HepG2 (cell line): ENCODE measurements around the gene RGP1. TPM values are rescaled to one million over a fixed set of nuclear protein-coding genes. Genes with fewer than 3 reads are reported as not detected.

ENCODE experiments used
- FOXP1 ChIP-seq, 2 experiments: fragments of 450-650 bp in 1 of 2; IDR thresholded peaks; 2 replicates each; pipeline ENCODE4 v1.6.1; 2017 to 2018; ENCODE audit warnings: antibody characterized with exemption in 1 of 2
- HHEX ChIP-seq: IDR thresholded peaks from 2 replicates; pipeline ENCODE4 v1.6.1; 2016; ENCODE audit warnings: control low read depth
- KLF12 ChIP-seq: sonication (generic); formaldehyde crosslinking; IDR thresholded peaks from 2 replicates; pipeline ENCODE4 v1.4.0; 2020; ENCODE audit warnings: missing genetic modification reagents, borderline replicate concordance
- KLF13 ChIP-seq: sonication (generic); formaldehyde crosslinking; IDR thresholded peaks from 2 replicates; pipeline ENCODE4 v1.4.0; 2020; ENCODE audit warnings: mild to moderate bottlenecking, missing genetic modification reagents
- KLF16 ChIP-seq, 2 experiments: sonication (generic) in 1 of 2; formaldehyde crosslinking in 1 of 2; IDR thresholded peaks; 2 replicates each; pipeline versions ENCODE4 v1.6.1 to v1.8.0; 2016 to 2023; ENCODE audit warnings: missing genetic modification reagents in 2 of 2, missing compliant biosample characterization in 1 of 2
- NR1H2 ChIP-seq: sonication (generic); formaldehyde crosslinking; IDR thresholded peaks from 2 replicates; pipeline ENCODE4 v1.8.1; 2022; ENCODE audit warnings: low read depth, missing genetic modification reagents, borderline replicate concordance
- RBFOX2 ChIP-seq: fragments of 200-400 bp; formaldehyde crosslinking; IDR thresholded peaks from 2 replicates; pipeline ENCODE4 v1.6.1; 2017; ENCODE audit warnings: low read depth, mild to moderate bottlenecking, low read length
- REPIN1 ChIP-seq: sonication (generic); formaldehyde crosslinking; IDR thresholded peaks from 2 replicates; pipeline ENCODE4 v1.8.0; 2022; ENCODE audit warnings: missing genetic modification reagents, low read depth, mild to moderate bottlenecking, borderline replicate concordance
- RNF2 ChIP-seq: fragments of 450-650 bp; conservative IDR thresholded peaks from 2 replicates; pipeline ENCODE4 v1.6.1; 2016; ENCODE audit warnings: low read depth
- SKI ChIP-seq: fragments of 450-650 bp; IDR thresholded peaks from one replicate; pipeline ENCODE4 v1.6.1; 2018; ENCODE audit warnings: mild to moderate bottlenecking; ENCODE audit not compliant: partially characterized antibody
- ZNF367 ChIP-seq: sonication (generic); formaldehyde crosslinking; IDR thresholded peaks from 2 replicates; pipeline ENCODE4 v1.4.0; 2020; ENCODE audit warnings: missing genetic modification reagents, borderline replicate concordance
- ZNF839 ChIP-seq: sonication (generic); formaldehyde crosslinking; IDR thresholded peaks from 2 replicates; pipeline ENCODE4 v1.4.0; 2020; ENCODE audit warnings: missing genetic modification reagents, mild to moderate bottlenecking, borderline replicate concordance
- polyA plus RNA-seq, 8 experiments: library from polyadenylated mRNA; depleted of rRNA in 3 of 8; stranded (reverse) in 7 of 8; unstranded in 1 of 8; fragments of >200 nt; fragmentation: Illumina TruSeq in 4 of 8; extraction: Trizol in 4 of 8; gene quantifications; 2 replicates each; pipeline versions ENCODE4 v1.2.1 to v1.2.3, GENCODE V29; 2011 to 2016; ENCODE audit warnings: low read depth in 4 of 8, missing spikeins in 1 of 8, mixed read lengths in 1 of 8; ENCODE audit not compliant: insufficient read depth in 1 of 8
- total RNA-seq, 5 experiments: library from RNA; depleted of rRNA; stranded (reverse); fragments of >200 nt; fragmentation: Illumina TruSeq; extraction: Trizol; gene quantifications; 2 replicates each; pipeline ENCODE4 v1.2.3, GENCODE V29; 2016; ENCODE audit warnings: low read depth in 1 of 5
- TF ChIP-seq, protein P1 (sequence below): sonication (generic); formaldehyde crosslinking; IDR thresholded peaks from 2 replicates; pipeline ENCODE4 v1.5.0; 2020; ENCODE audit warnings: mild to moderate bottlenecking, missing genetic modification reagents, borderline replicate concordance
- TF ChIP-seq, protein P2 (sequence below): sonication (generic); formaldehyde crosslinking; IDR thresholded peaks from 2 replicates; pipeline ENCODE4 v1.5.1; 2020; ENCODE audit warnings: mild to moderate bottlenecking, missing genetic modification reagents, moderate library complexity
- TF ChIP-seq, protein P3 (sequence below): IDR thresholded peaks from 2 replicates; pipeline ENCODE4 v1.6.1; 2016; ENCODE audit warnings: missing compliant biosample characterization, missing genetic modification reagents, borderline replicate concordance
- TF ChIP-seq, protein P4 (sequence below): sonication (generic); formaldehyde crosslinking; conservative IDR thresholded peaks from 2 replicates; pipeline ENCODE4 v1.4.0; 2020; ENCODE audit warnings: missing genetic modification reagents
- TF ChIP-seq, protein P5 (sequence below): sonication (generic); formaldehyde crosslinking; IDR thresholded peaks from 2 replicates; pipeline ENCODE4 v1.4.0; 2020; ENCODE audit warnings: low read depth, mild to moderate bottlenecking, missing genetic modification reagents
- TF ChIP-seq, protein P6 (sequence below): IDR thresholded peaks from 2 replicates; pipeline ENCODE4 v1.6.1; 2016; ENCODE audit warnings: low read depth
- TF ChIP-seq, protein P7 (sequence below): IDR thresholded peaks from 2 replicates; pipeline ENCODE4 v1.6.1; 2016

RGP1 gene
- total and polyA plus RNA-seq, 2 of the 13 experiments (the other 11 are each of a cell fraction or from before 2014, with no cell fraction given) = 12.7 to 21.0 TPM

DNA sequence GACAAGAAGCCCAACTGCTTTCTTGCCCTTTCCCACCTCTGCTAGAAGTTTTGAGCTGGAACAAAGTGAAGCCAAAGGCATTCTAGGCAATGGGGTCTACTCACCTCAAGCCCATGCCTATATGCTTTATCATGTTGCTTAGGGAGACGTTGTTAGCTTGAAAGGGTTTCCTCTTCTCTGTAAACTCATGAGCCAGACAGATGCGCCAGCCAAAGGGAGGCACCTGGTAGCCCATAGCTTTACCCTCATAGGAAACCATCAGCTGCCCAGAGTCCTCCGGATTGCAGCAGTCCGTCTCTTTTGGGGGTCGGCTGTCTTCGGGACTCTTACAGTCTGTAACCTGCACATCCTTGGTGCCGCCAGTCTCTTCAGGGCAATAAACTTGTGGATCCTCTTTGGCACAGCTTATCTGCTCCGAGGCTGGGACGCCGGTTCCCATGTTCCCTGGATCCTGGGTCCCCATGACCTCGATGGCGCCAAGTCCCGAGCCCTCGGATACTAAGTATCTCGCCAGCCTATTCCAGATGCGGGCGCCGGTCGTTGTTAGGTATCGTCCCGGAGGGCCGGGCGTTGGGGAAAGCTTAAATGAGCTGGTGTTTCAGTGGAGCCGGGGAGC, 737 bp upstream of the RGP1 start (continued):
- TF ChIP-seq, protein P1, sequence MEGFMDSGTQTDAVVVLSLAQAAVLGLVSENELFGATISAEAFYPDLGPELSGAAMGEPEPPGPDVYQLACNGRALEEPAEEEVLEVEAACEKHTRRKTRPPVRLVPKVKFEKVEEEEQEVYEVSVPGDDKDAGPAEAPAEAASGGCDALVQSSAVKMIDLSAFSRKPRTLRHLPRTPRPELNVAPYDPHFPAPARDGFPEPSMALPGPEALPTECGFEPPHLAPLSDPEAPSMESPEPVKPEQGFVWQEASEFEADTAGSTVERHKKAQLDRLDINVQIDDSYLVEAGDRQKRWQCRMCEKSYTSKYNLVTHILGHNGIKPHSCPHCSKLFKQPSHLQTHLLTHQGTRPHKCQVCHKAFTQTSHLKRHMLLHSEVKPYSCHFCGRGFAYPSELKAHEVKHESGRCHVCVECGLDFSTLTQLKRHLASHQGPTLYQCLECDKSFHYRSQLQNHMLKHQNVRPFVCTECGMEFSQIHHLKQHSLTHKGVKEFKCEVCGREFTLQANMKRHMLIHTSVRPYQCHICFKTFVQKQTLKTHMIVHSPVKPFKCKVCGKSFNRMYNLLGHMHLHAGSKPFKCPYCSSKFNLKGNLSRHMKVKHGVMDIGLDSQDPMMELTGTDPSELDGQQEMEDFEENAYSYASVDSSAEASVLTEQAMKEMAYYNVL (CRISPR knock-in tag) = no peak
- TF ChIP-seq FOXP1 (IDR thresholded peaks at IDR 0.05) (no peak), FOXP1 (CRISPR knock-in tag; IDR thresholded peaks at IDR 0.05) (no peak), RBFOX2 (no peak), ZNF839 (CRISPR knock-in tag) (0 out of 2 replicates have a peak, but pooled peaks have one; percentile 36), RNF2 (no peak), ZNF367 (CRISPR knock-in tag) (0 out of 2 replicates have a peak, but pooled peaks have one; percentile 29), REPIN1 (no peak; the same call in 1 of the 2 replicates), KLF16 (CRISPR knock-in tag; IDR thresholded peaks at IDR 0.05) (no peak), NR1H2 (CRISPR knock-in tag) (no peak), KLF13 (CRISPR knock-in tag) (0 out of 2 replicates have a peak, but pooled peaks have one; percentile 35), HHEX (CRISPR knock-in tag) (no peak), KLF12 (CRISPR knock-in tag) (0 out of 2 replicates have a peak, but pooled peaks have one; percentile 40), SKI (no peak)
- TF ChIP-seq, protein P2, sequence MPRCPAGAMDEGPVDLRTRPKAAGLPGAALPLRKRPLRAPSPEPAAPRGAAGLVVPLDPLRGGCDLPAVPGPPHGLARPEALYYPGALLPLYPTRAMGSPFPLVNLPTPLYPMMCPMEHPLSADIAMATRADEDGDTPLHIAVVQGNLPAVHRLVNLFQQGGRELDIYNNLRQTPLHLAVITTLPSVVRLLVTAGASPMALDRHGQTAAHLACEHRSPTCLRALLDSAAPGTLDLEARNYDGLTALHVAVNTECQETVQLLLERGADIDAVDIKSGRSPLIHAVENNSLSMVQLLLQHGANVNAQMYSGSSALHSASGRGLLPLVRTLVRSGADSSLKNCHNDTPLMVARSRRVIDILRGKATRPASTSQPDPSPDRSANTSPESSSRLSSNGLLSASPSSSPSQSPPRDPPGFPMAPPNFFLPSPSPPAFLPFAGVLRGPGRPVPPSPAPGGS = no peak
- TF ChIP-seq, protein P3, sequence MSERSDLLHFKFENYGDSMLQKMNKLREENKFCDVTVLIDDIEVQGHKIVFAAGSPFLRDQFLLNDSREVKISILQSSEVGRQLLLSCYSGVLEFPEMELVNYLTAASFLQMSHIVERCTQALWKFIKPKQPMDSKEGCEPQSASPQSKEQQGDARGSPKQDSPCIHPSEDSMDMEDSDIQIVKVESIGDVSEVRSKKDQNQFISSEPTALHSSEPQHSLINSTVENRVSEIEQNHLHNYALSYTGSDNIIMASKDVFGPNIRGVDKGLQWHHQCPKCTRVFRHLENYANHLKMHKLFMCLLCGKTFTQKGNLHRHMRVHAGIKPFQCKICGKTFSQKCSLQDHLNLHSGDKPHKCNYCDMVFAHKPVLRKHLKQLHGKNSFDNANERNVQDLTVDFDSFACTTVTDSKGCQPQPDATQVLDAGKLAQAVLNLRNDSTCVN (CRISPR knock-in tag) = no peak
- TF ChIP-seq, protein P4, sequence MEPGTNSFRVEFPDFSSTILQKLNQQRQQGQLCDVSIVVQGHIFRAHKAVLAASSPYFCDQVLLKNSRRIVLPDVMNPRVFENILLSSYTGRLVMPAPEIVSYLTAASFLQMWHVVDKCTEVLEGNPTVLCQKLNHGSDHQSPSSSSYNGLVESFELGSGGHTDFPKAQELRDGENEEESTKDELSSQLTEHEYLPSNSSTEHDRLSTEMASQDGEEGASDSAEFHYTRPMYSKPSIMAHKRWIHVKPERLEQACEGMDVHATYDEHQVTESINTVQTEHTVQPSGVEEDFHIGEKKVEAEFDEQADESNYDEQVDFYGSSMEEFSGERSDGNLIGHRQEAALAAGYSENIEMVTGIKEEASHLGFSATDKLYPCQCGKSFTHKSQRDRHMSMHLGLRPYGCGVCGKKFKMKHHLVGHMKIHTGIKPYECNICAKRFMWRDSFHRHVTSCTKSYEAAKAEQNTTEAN (CRISPR knock-in tag) = peak; percentile 59; the same call in 1 of the 2 replicates
- TF ChIP-seq, protein P5, sequence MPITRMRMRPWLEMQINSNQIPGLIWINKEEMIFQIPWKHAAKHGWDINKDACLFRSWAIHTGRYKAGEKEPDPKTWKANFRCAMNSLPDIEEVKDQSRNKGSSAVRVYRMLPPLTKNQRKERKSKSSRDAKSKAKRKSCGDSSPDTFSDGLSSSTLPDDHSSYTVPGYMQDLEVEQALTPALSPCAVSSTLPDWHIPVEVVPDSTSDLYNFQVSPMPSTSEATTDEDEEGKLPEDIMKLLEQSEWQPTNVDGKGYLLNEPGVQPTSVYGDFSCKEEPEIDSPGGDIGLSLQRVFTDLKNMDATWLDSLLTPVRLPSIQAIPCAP (CRISPR knock-in tag) = no peak
- TF ChIP-seq, protein P6, sequence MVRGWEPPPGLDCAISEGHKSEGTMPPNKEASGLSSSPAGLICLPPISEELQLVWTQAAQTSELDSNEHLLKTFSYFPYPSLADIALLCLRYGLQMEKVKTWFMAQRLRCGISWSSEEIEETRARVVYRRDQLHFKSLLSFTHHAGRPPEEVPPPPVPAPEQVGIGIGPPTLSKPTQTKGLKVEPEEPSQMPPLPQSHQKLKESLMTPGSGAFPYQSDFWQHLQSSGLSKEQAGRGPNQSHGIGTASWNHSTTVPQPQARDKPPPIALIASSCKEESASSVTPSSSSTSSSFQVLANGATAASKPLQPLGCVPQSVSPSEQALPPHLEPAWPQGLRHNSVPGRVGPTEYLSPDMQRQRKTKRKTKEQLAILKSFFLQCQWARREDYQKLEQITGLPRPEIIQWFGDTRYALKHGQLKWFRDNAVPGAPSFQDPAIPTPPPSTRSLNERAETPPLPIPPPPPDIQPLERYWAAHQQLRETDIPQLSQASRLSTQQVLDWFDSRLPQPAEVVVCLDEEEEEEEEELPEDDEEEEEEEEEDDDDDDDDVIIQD = no peak
- TF ChIP-seq, protein P7, sequence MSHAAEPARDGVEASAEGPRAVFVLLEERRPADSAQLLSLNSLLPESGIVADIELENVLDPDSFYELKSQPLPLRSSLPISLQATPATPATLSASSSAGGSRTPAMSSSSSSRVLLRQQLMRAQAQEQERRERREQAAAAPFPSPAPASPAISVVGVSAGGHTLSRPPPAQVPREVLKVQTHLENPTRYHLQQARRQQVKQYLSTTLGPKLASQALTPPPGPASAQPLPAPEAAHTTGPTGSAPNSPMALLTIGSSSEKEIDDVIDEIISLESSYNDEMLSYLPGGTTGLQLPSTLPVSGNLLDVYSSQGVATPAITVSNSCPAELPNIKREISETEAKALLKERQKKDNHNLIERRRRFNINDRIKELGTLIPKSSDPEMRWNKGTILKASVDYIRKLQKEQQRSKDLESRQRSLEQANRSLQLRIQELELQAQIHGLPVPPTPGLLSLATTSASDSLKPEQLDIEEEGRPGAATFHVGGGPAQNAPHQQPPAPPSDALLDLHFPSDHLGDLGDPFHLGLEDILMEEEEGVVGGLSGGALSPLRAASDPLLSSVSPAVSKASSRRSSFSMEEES (CRISPR knock-in tag) = no peak
